GM23248 (cell line): Measurements from ENCODE around the gene IDH3G. TPM values are rescaled to one million over a fixed set of nuclear protein-coding genes. Genes with fewer than 3 reads are reported as not detected.

Source experiments
- DNase-seq: peaks from one replicate; pipeline ENCODE4 v3.0.0-alpha.2; 2015
- H2AFZ ChIP-seq: fragments of 200-600 bp; sonication (generic); 2 replicates; pipeline ENCODE4 v1.6.1; 2016; ENCODE audit warnings: antibody characterized with exemption
- H3F3A ChIP-seq: fragments of 200-600 bp; sonication (generic); 2 replicates; pipeline ENCODE4 v1.6.1; 2016; ENCODE audit warnings: mild to moderate bottlenecking, antibody characterized with exemption, mixed run types; ENCODE audit not compliant: insufficient read depth
- H3K27ac ChIP-seq: fragments of 200-600 bp; sonication (generic); 2 replicates; pipeline ENCODE4 v1.5.1; 2016; ENCODE audit warnings: mild to moderate bottlenecking
- H3K27me3 ChIP-seq: fragments of 200-600 bp; sonication (generic); replicated peaks from 2 replicates; pipeline ENCODE4 v1.6.1; 2016; ENCODE audit warnings: mild to moderate bottlenecking; ENCODE audit not compliant: insufficient read depth
- H3K36me3 ChIP-seq: fragments of 200-600 bp; sonication (generic); 2 replicates; pipeline ENCODE4 v1.6.1; 2016; ENCODE audit warnings: low read depth, mild to moderate bottlenecking
- H3K4me1 ChIP-seq: fragments of 200-600 bp; sonication (generic); 2 replicates; pipeline ENCODE4 v1.6.1; 2016; ENCODE audit warnings: mild to moderate bottlenecking; ENCODE audit not compliant: insufficient read depth
- H3K4me2 ChIP-seq: fragments of 200-600 bp; sonication (generic); one replicate; pipeline ENCODE4 v1.6.1; 2016; ENCODE audit warnings: mild to moderate bottlenecking; ENCODE audit not compliant: unreplicated experiment
- H3K4me3 ChIP-seq: fragments of 200-600 bp; sonication (generic); 2 replicates; pipeline ENCODE4 v1.5.1; 2016; ENCODE audit warnings: mild to moderate bottlenecking
- H3K79me2 ChIP-seq: fragments of 200-600 bp; sonication (generic); 2 replicates; pipeline ENCODE4 v1.6.1; 2016; ENCODE audit warnings: mild to moderate bottlenecking; ENCODE audit not compliant: insufficient read depth
- H3K9ac ChIP-seq: fragments of 200-600 bp; sonication (generic); 2 replicates; pipeline ENCODE4 v1.6.1; 2016; ENCODE audit warnings: mild to moderate bottlenecking
- H3K9me2 ChIP-seq: fragments of 200-600 bp; sonication (generic); 2 replicates; pipeline ENCODE4 v1.6.1; 2016; ENCODE audit warnings: mixed run types, mild to moderate bottlenecking, moderate library complexity; ENCODE audit not compliant: insufficient read depth
- H3K9me3 ChIP-seq: fragments of 200-600 bp; sonication (generic); one replicate; pipeline ENCODE4 v1.6.1; 2017; ENCODE audit warnings: low read depth
- H4K20me1 ChIP-seq: fragments of 200-600 bp; sonication (generic); 2 replicates; pipeline ENCODE4 v1.6.0; 2016; ENCODE audit not compliant: insufficient read depth
- EZH2 ChIP-seq: fragments of 200-600 bp; sonication (generic); IDR thresholded peaks from 2 replicates; pipeline ENCODE4 v1.6.1; 2018; ENCODE audit warnings: antibody characterized with exemption, mild to moderate bottlenecking; ENCODE audit not compliant: insufficient read depth, poor library complexity, severe bottlenecking
- EZH2phosphoT487 ChIP-seq: fragments of 200-600 bp; sonication (generic); IDR thresholded peaks from 2 replicates; pipeline ENCODE4 v1.6.1; 2018; ENCODE audit warnings: antibody characterized with exemption, moderate library complexity, mild to moderate bottlenecking, low read depth; ENCODE audit not compliant: insufficient read depth
- WGBS, 2 experiments: methylation state at CpG; one replicate each; pipeline ENCODE4 v1.1.6; 2015 to 2017; ENCODE audit warnings: low lambda C conversion rate in 2 of 2, low coverage in 1 of 2; ENCODE audit errors: missing lambda C conversion rate in 2 of 2; 5-methylcytosine and 5-hydroxymethylcytosine counted together
- in situ Hi-C: fragments of 300-500 bp; cut with MboI; formaldehyde crosslinking; loops from 2 replicates; pipeline ENCODE4 v1.15.0; 2020
- polyA plus RNA-seq: library from polyadenylated mRNA; unstranded; fragments of >200 nt; fragmentation: Nextera tagmentation; extraction: Ambion mirVana; gene quantifications from 2 replicates; pipeline ENCODE4 v1.2.1, GENCODE V29; 2016
- total RNA-seq: library from RNA; depleted of rRNA; stranded (reverse); fragments of >200 nt; shearing (Covaris generic); gene quantifications from 2 replicates; pipeline ENCODE4 v1.2.3, GENCODE V29; 2014

IDH3G gene
- total and polyA plus RNA-seq, 2 experiments from 2014 or later: 83.2 to 88.2 TPM

DNA sequence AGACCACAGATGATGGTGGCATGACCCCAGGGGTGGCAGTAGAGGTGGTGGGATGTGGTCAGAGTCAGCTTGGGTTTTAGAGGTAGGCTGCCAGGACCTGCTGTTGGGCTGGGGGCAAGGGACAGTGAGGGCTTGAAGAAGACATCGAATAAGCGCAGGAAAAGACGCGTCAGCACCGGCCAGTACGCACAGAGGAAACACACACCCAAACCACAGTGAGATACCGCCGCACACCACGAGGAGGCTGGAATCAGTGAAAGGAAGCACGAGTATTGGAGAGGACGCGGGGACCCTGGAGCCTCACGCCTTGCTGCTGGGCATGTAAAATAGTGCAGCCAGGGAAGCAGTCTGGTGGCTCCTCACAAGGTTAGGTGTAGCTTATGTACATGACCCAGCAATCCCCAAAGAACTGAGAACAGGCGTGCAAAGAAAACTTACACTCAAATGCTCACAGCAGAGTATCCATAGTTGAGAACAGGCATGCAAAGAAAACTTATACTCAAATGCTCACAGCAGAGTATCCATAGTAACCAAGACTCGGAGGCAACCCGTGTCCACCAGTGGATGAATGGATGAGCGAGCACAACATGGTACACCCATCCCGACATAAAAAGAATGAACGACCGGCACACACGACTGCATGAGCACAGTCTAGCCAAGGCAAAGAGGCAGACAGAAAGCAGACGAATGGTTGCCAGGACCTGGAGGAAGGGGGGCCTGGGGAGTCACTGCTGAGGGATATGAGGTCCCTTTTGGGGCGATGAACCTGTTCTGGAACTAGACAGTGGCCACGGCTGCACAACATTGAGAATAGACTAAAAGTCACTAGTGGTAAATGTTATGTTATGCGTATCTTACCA is 22.9 kb upstream of the IDH3G start:
- H3K4me1 ChIP-seq: no peaks in the 10 kb centered on the region
- no peaks in the 10 kb centered on the region for H3K27me3 ChIP-seq
- H3K9me2 ChIP-seq: no peaks in the 10 kb centered on the region
- 75 to 77% methylated on average over 20 to 25 of the region's 25 CpGs for WGBS, 2 experiments
- H3K27ac ChIP-seq: no peak overlapping the region
- no peaks in the 10 kb centered on the region for H3K36me3 ChIP-seq
- H4K20me1 ChIP-seq: no peaks in the 10 kb centered on the region
- H3K9ac ChIP-seq: no peak overlapping the region
- no peak for TF ChIP-seq EZH2phosphoT487
- no peak for TF ChIP-seq EZH2
- no peak overlapping the region for H3K4me2 ChIP-seq
- H3K9me3 ChIP-seq: no peaks in the 10 kb centered on the region
- no peaks in the 10 kb centered on the region for H3F3A ChIP-seq
- H3K4me3 ChIP-seq: no peak overlapping the region
- DNase-seq: no peak
- H3K79me2 ChIP-seq: no peaks in the 10 kb centered on the region
- no peak overlapping the region for H2AFZ ChIP-seq
- in situ Hi-C loops: no loop called here

DNA sequence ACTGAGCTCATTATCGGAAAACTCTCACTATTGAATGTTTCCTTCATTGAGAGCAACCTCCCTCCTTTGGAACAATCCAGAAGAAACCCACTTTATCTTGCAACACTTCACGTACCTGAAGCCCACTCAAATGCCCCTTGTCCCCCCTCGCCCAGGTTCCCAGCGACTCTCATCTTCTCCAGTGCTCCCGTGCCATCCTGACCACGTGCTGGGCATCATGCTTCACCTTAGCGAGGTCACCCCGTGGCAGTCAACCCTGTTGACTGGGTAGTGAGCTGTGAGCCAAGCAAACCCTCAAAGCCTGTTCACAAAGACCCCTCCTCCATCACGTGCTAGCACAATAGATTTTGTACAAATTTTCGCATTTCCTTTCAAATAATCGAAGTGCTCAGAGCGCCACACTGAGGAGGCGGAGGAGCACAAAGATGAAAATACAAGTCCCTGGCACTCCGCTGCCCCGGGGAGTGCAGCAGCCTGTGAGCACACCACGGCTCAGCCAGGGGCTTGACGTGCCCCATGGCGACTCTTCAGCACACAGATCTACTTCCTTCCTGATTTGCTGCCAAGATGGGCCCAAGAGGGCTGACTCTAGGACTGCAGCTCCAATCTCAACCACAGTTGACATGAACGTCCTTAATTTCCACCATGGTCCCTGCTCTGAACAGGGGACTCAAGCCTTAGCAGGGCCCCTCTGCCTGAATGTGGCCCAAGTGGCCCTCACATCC is 20.6 kb upstream of the IDH3G start:
- no peak overlapping the region for H3K4me2 ChIP-seq
- in situ Hi-C loops: no loop called here
- H2AFZ ChIP-seq: no peak overlapping the region
- no peaks in the 10 kb centered on the region for H3K4me1 ChIP-seq
- no peak overlapping the region for H3K9ac ChIP-seq
- no peaks in the 10 kb centered on the region for H3K36me3 ChIP-seq
- H3K9me2 ChIP-seq: no peaks in the 10 kb centered on the region
- H4K20me1 ChIP-seq: no peaks in the 10 kb centered on the region
- H3K27ac ChIP-seq: no peak overlapping the region
- no peaks in the 10 kb centered on the region for H3F3A ChIP-seq
- no peak for DNase-seq
- TF ChIP-seq EZH2phosphoT487: no peak
- TF ChIP-seq EZH2: no peak
- WGBS, 2 experiments: 75% methylated on average over 15 to 16 of the region's 19 CpGs
- H3K27me3 ChIP-seq: no peaks in the 10 kb centered on the region
- H3K4me3 ChIP-seq: no peak overlapping the region
- H3K9me3 ChIP-seq: no peaks in the 10 kb centered on the region
- H3K79me2 ChIP-seq: no peaks in the 10 kb centered on the region

DNA sequence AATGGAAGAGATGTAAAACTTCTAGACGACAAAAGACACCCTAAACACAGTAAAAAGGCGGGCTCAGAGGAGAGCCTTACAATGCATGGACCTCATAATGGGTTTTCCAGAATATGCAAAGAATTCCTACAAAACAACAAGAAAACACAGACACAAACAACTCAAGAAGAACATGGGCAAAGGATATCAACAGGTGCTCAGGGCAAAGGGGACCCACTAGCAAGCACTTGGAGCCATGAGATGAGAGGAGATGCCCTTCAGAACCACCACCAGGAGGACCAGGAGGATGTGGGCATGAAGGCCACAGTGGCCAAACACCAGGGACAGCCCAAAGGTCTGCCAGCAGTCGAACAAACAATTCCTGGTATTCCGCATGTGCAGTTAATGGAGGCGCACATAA is 19.0 kb upstream of the IDH3G start:
- Histone ChIP-seq H4K20me1 (no peaks in the 10 kb centered on the region), H3K79me2 (no peaks in the 10 kb centered on the region), H3K4me3 (no peak overlapping the region), H3K9me3 (no peaks in the 10 kb centered on the region), H3K9ac (no peak overlapping the region), H3K9me2 (no peaks in the 10 kb centered on the region), H3K4me1 (no peaks in the 10 kb centered on the region), H3F3A (no peaks in the 10 kb centered on the region), H3K27me3 (no peaks in the 10 kb centered on the region), H2AFZ (no peak overlapping the region), H3K27ac (no peak overlapping the region), H3K4me2 (no peak overlapping the region), H3K36me3 (no peaks in the 10 kb centered on the region)
- in situ Hi-C loops: no loop called here
- WGBS, 2 experiments: 82 to 87% methylated on average over 5 of the region's 5 CpGs
- DNase-seq: no peak
- no peak for TF ChIP-seq EZH2phosphoT487
- TF ChIP-seq EZH2: no peak

DNA sequence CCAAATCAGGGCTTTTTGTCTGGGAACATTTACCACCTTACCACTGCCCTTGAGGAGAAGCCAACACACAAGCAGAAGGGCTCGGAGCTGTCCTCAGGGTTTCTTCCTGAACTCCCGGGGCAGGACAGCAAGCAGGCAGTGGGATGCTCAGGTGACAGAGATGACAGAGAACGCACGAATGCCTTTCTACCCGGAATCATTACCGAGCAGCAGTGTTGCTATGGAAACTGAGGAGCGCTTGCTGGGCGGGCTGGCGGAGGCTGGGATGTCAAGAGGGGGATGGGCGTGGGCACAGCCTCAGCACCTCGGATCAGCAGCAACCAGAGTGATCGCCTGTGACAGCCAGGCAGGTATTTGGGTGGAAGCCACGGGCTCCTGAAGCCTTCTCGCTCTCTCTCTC is 18.0 kb upstream of the IDH3G start:
- Histone ChIP-seq H3K79me2 (no peaks in the 10 kb centered on the region), H3K9me2 (no peaks in the 10 kb centered on the region), H3K27ac (no peak overlapping the region), H3K9ac (no peak overlapping the region), H3K27me3 (no peaks in the 10 kb centered on the region), H2AFZ (no peak overlapping the region), H3F3A (no peaks in the 10 kb centered on the region), H3K9me3 (no peaks in the 10 kb centered on the region), H3K4me3 (no peak overlapping the region), H3K4me1 (no peaks in the 10 kb centered on the region), H3K36me3 (no peaks in the 10 kb centered on the region), H4K20me1 (no peaks in the 10 kb centered on the region), H3K4me2 (no peak overlapping the region)
- whole genome bisulfite sequencing, 2 experiments: 45 to 81% methylated on average over 6 to 14 of the region's 14 CpGs
- TF ChIP-seq EZH2phosphoT487 (no peak), EZH2 (no peak)
- in situ Hi-C loops: no loop called here
- DNase-seq: no peak
